HG03159 (cell line): ENCODE data around the gene GAREM1.

Experiments used
- ATAC-seq: cut with Tn5 transposase; IDR thresholded peaks from one replicate; pipeline ENCODE4 v1.9.1; 2021; ENCODE audit warnings: mild to moderate bottlenecking, moderate library complexity; ENCODE audit not compliant: unreplicated experiment

The GAREM1 gene

GRCh38 chr18:32459361-32460101, 11.2 kb downstream of the GAREM1 start:
- ATAC-seq: no peak

- no peak for ATAC-seq
Observed at GRCh38 chr18:32455361-32455760, 15.3 kb downstream of the GAREM1 start.

- no peak for ATAC-seq
Observed at GRCh38 chr18:32454593-32454992, 16.1 kb downstream of the GAREM1 start.

DNA sequence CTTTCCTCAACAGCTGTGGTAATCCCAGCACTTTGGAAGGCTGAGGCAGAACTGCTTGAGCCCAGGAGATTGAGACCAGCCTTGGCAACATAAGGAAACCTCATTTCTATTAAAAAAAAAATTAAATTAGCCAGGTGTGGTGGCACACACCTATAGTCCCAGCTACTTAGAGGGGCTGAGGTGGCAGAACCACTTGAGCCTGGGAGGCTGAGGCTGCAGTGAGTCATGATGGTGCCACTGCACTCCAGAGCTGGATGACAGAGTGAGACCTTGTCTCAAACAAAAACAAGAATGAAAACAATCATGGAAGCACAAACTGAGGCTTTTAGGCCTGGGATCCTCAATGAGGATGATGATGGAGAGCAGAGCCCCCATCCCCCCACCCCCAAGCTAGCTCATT, 19.8 kb downstream of the GAREM1 start:
- no peak for ATAC-seq

- no peak for ATAC-seq
Observed at GRCh38 chr18:32450026-32450691, 20.5 kb downstream of the GAREM1 start.

DNA sequence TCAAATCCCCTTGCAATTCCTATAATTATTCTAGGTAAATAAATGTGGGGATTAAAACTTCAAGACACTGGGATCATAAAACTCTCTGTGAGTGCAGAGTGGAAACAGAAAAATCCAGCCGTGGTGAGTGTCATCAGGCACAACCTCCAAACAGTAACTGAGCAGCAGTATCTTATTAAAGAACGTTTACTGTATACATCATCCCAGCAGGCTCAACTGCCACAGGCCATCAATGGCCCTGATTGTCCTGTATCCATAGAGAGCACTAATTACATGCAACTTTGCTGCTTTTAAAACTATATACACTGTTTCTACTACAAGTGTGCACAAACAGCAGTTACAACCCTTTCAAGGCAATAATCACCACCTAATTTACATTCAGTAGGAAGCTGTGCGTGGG, 23.9 kb downstream of the GAREM1 start:
- ATAC-seq: no peak

DNA sequence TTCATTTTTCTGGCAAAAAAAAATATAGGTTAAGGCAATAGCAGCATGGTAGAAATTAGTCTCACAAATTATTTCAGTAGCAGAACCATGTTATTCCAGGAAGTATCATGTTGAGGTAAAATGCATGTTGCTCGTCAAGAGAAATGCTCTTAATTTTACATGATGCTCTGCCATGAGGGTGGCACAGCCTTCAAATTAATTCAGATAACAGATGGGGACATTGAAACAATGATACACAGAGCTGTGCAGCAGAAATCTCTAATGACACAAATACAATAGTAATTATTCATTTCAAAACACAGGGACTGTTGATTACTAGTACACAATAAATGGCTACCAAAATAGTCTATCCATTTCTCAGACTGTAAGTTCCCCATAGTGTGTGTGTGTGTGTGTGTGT, 24.8 kb downstream of the GAREM1 start:
- no peak for ATAC-seq

- no peak for ATAC-seq
Observed at GRCh38 chr18:32443706-32444215, 26.9 kb downstream of the GAREM1 start.

- no peak for ATAC-seq
Observed at GRCh38 chr18:32443033-32443705, 27.5 kb downstream of the GAREM1 start.

DNA sequence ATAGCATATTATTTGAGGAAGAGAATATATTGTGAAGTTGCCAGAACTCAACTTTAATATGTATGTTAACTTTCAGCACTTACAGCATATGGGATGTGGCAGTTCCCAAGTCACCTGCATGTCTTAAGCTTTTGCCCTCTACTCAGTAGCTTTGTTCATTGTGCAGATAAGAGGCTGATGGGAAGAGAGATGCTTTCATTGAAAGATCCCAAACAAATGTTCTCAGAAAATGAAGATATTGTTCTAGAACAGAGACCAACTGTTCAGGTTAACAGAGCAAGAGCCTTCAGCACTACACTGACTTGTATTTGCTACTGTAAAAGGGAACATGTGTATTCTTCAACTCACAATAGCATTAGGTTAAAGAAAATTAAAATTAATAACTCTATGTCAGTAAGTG, 28.1 kb downstream of the GAREM1 start:
- ATAC-seq: no peak

DNA sequence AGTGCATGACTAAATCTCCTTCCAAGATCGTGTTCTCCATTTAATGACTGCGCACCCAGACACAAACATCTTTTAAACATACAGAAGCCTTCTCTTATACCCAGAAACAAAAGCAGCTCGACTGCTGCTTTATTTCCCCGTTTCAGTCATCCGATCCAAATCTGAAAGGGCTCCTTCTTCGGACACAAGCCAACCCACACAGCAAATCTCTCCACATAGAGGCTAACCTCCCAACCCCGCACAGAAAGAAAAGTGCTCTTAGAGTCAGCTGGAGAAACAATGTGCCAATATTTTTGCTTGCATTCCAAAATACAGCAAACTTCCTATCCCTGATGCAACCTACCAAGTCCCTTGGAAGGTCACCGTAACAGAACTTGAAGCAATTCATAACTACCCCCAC, 29.1 kb downstream of the GAREM1 start:
- no peak for ATAC-seq

GRCh38 chr18:32440518-32440917, 30.2 kb downstream of the GAREM1 start:
- no peak for ATAC-seq

DNA sequence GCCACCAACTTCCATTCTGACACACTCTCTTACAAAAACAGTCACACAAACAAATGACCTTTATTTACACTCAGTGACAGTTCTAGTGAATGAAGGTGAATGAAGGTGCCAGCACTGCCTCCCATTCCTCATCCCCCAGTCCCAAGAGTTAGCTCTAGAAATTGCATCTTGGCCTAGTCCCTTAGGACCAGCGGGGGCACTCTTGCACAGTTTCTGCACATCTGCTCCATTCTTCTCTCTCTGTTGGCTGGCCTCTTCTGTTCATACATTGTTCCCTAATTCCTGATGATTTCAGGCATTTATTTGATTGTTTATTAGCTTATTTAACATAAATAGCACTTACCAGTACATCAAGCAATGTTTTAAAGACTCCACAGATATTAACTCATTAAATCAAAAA, 30.9 kb downstream of the GAREM1 start:
- ATAC-seq: no peak

GRCh38 chr18:32439241-32439640, 31.4 kb downstream of the GAREM1 start:
- no peak for ATAC-seq

GRCh38 chr18:32438173-32438572, 32.5 kb downstream of the GAREM1 start:
- no peak for ATAC-seq

DNA sequence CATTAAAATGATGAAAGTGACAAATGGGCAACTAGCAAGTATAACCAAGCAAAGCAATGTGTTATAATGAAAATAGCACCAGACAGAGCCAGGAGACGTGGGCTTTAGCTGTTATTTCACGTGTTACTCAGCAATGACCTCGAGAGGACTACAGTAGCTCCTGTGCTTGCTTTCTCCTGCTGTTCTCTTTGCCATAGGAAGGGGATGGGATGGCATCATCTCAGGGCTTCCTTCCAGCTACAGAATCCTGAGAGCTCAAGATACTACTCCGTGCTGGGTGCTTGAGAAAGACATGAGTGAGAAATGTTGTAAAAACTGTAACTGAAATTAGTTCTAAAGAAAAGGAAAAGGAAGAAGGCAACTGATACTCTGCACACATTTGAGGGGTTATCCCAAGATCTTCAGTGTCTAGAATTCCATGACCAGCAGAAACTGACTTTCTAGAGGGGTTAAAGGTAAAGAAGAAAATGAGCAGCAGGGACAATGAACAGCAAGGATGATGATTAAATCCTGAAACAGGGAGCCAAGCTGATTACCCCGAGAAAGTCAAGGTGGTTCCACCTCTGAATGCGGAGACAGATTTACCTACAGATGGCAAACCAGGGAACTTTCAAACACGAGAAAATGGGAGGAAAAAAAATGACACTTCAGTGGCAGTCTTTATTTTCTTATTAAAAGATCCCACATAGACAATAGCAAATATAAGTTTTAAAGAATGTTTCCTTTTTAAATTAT, 33.4 kb downstream of the GAREM1 start:
- ATAC-seq: no peak

DNA sequence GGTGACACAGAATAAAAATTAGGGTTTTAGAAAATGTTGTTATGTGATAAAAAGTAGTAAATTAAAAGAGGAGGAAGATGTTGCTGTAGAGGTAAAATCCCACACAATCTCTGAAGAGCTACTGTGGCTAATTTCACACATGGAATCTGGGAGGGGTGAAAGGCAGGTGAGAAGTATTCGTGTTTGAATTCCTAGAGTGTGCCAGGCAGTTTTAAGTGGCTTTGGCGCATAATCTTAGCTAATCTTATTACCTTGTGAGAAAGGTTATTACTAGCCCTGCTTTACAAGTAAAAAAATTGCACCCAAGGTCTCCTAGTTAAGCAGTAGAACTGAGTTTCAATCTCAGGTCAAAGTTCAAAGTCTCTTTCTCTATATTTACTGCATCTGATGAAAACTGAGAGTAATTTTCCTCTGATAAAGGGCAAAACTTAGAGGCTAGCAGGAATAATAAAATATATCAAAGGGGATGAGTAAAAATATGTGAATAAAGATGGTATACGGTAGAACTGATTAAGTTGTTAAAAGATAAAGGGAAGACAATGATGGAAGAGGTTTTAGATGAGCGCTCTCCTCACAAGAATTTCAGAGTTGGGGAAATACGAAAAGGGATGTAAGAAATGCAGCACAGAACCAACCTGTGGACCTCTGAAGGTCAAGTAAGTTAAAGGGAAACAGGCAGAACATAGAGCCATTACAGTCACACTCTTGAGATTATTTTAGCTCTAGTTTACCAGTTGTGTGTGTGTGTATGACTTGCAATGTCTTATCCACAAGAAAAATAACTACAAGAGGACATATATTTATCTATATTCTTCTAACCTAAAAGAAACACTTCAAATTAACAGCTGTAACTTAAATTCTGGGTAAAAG, 34.8 kb downstream of the GAREM1 start:
- ATAC-seq: no peak

- no peak for ATAC-seq
Observed at GRCh38 chr18:32431753-32432152, 38.9 kb downstream of the GAREM1 start.

- no peak for ATAC-seq
Observed at GRCh38 chr18:32429402-32429801, 41.3 kb downstream of the GAREM1 start.
